ENCODE data around the gene AMY1B.
"Not testable (repeated sequence)": the region's sequence is repeated elsewhere in the genome, so short reads cannot be mapped to it uniquely, and the experiment has no call there.

AMY1B gene

GRCh38 chr1:103696110-103696509 lies at the start of gene AMY1B:
TSS of gene AMY1B (minus strand) at chr1:103696210. CDS start at chr1:103695639, 571 bp downstream.
- DNase-seq, result not testable (repeated sequence)

GRCh38 chr1:103745040-103745439 lies 49.0 kb upstream of the AMY1B start:
- DNase-seq, result not testable (repeated sequence)

- DNase-seq, result not testable (repeated sequence)
Measured at GRCh38 chr1:103744449-103744848, 48.4 kb upstream of the AMY1B start.

DNA sequence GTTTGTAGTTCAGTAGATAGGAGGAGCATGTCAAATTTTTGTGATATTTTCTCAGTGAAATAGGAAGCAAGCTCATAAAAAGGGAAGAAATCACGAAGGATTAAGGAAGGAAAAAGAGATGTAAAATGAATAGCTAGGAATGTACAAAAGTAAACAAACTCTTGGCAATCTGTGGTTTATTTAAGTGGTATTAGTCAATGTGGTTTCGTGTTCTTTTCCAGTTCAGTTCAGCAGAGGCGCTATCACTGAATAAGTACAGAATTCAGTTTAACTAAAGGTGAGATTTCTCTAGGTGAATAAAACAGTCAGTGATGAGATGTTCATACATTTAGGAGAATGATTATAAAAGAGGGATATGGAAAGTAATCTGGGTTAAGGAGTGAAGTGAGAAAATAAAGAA lies 42.0 kb upstream of the AMY1B start:
- not testable (repeated sequence) for DNase-seq

GRCh38 chr1:103735334-103735733 lies 39.3 kb upstream of the AMY1B start:
- not testable (repeated sequence) for DNase-seq

- DNase-seq, result not testable (repeated sequence)
Measured at GRCh38 chr1:103721473-103721872, 25.5 kb upstream of the AMY1B start.

GRCh38 chr1:103717404-103717803 lies 21.4 kb upstream of the AMY1B start:
- not testable (repeated sequence) for DNase-seq

GRCh38 chr1:103710381-103710780 lies 14.4 kb upstream of the AMY1B start:
- not testable (repeated sequence) for DNase-seq

GRCh38 chr1:103707670-103708069 lies 11.7 kb upstream of the AMY1B start:
- DNase-seq, result not testable (repeated sequence)

GRCh38 chr1:103701256-103701655 lies 5.2 kb upstream of the AMY1B start:
- not testable (repeated sequence) for DNase-seq

DNA sequence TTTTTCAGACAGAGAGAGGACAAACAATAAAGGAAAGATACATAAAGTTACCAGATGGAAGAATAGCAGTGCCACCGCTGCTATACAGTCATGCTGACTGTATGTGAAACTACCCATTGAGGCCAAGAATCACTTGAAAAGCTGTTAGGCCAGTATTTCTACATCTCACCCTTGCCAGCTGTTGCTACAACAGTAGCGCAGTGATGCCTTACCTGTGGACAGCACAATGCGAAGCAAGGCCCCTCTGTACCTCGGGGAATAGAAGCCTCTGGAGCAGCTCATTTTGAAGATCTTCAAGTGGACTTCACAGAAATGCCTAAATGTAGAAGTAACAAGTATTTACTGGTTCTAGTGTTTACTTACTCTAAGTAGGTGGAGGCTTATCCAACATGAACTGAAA lies 4.7 kb upstream of the AMY1B start:
- not testable (repeated sequence) for DNase-seq

DNA sequence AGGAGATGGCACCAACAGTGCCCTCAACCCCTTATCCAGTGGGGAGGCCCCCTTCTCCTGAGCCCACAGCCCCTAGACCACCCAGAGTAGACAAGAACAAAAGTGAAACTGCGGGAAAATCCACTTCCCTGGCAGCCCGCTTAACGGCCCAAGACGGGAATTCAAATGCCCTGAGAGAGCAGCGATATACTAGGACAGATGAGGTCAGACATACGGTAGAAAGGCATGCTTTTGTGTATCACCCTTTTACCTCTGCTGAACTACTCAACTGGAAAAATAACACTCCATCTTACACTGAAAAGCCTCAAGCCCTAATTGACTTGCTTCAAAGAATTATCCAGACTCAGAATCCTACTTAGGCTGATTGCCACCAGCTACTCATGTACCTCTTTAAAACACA lies 1.4 kb upstream of the AMY1B start:
- DNase-seq, result not testable (repeated sequence)

DNA sequence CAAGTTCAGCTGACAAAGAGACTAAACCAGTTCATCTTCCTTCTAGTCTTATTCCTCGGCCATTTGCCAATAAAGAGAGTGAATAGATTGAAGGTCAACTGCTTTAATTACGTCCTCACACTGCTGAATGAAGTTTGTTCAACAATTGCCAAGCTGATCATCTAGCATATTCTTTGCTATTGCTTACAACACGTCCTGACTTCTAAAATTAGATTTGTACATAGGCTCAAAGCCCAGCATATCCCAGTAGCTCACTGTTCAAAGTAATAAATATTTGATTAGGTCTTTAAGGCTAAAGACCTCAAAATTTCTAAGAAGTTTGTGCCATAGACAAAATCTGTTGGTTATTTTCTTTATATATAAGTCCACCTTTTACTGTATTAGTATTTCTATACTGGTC lies 19.7 kb downstream of the AMY1B start:
- DNase-seq, result not testable (repeated sequence)

DNA sequence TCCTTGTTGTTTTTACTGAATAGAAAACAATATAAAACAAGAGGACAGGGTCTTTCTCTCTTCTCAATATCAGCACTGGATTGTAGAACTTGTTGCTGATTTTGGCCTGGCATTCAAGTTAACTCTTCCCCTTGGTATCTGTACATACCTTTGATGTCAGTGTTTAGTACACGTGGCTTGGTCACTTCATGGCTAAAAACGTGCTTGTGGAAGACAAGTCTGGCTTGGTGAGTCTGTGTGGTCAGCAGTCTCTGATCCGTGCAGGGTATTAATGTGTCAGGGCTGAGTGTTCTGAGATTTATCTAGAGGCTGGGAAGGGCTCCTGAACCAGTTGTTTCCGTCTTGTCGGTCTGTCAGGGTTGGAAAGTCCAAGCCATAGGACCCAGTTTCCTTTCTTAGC lies 40.5 kb downstream of the AMY1B start, which contains the start of gene AMY1A:
TSS of gene AMY1A (plus strand) at position 301 of the 400 bp plus-strand sequence. CDS start 571 bp downstream, outside the sequence.
- DNase-seq, result not testable (repeated sequence)

GRCh38 chr1:103654133-103654532 lies 41.9 kb downstream of the AMY1B start:
- not testable (repeated sequence) for DNase-seq

- not testable (repeated sequence) for DNase-seq
Measured at GRCh38 chr1:103650889-103651288, 45.1 kb downstream of the AMY1B start.

- not testable (repeated sequence) for DNase-seq
Measured at GRCh38 chr1:103650305-103650704, 45.7 kb downstream of the AMY1B start.

- DNase-seq, result not testable (repeated sequence)
Measured at GRCh38 chr1:103643908-103644307, 52.1 kb downstream of the AMY1B start.

- not testable (repeated sequence) for DNase-seq
Measured at GRCh38 chr1:103641194-103641593, 54.8 kb downstream of the AMY1B start.

Measured in OCI-M1 (cell line).